Measurements from ENCODE around the gene SRRM3. TPM values are rescaled to one million over a fixed set of nuclear protein-coding genes. Genes with fewer than 3 reads are reported as not detected.
"Not testable (repeated sequence)": the region's sequence is repeated elsewhere in the genome, so short reads cannot be mapped to it uniquely, and the experiment has no call there.

Gene SRRM3
- polyA plus RNA-seq, 1 donor from 2014 or later = 34.9 TPM

DNA sequence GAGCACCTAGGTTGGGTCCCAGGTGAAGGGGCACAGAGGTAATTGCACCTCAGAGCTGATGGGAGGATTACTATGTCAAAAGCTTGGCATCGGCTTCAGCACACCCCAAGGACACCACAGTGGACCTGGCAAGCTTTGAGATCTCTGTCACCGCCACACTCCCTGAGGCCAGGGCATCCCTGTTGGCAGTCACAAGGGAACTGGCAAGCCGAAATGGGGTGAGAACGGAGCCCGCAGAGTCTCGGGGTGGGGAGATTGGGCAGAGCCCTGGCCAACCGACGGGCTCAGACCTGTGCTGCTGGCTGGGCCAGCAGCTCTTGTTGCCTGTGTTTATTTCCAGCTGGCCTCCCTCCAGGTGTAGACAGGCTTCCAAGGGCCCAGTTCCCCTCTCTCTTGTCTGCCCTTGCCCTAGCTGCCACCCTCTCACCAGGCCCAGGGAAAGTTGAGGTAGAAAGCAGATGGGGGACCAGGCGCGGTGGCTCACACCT, 103.2 kb downstream of the SRRM3 start:
- no peaks in the 10 kb centered on the region for H4K20me1 ChIP-seq (ENCODE audit: insufficient read depth)
- no peak overlapping the region for H3K9ac ChIP-seq (ENCODE audit: low read length)
- no peak overlapping the region for H3K27ac ChIP-seq (ENCODE audit: low read length)

DNA sequence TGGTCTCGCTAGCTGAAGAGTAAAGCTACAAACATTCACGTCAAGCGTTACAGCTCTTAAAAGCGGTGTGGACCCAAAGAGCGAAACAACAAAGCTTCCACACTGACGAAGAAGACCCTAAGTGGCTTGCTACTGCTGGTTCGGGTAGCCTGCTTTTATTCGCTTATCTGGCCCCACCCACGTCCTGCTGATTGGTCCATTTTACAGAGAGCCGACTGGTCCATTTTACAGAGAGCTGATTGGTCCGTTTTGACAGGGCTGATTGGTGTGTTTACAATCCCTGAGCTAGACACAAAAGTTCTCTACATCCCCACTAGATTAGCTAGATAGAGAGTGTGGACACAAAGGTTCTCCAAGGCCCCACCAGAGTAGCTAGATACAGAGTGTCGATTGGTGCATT, 107.2 kb downstream of the SRRM3 start:
- H3K9me2 ChIP-seq (ENCODE audit: insufficient read depth, low read length); H4K20me1 ChIP-seq (ENCODE audit: insufficient read depth); H3K27ac ChIP-seq (ENCODE audit: low read length); H2AFZ ChIP-seq (ENCODE audit: low read depth, low read length); H3K4me3 ChIP-seq (ENCODE audit: low read length); H3K79me2 ChIP-seq (replicated peaks; ENCODE audit: insufficient read depth, low read length); H3F3A ChIP-seq (ENCODE audit: insufficient read depth, low read length, poor library complexity, severe bottlenecking); H3K27me3 ChIP-seq (ENCODE audit: insufficient read depth, low read depth, low read length); H3K4me2 ChIP-seq (ENCODE audit: low read length); H3K36me3 ChIP-seq (ENCODE audit: insufficient read depth, low read length); H3K9ac ChIP-seq (ENCODE audit: low read length); H3K9me3 ChIP-seq (ENCODE audit: low read length): not testable (repeated sequence)

More for the DNA sequence above, 103.2 kb downstream of the SRRM3 start:
- H3K9me2 ChIP-seq (ENCODE audit: insufficient read depth, low read length) = no peaks in the 10 kb centered on the region
- TF ChIP-seq SMC3 (conservative IDR thresholded peaks at IDR 0.05; ENCODE audit: poor library complexity) = no peak
- TF ChIP-seq, protein P1, sequence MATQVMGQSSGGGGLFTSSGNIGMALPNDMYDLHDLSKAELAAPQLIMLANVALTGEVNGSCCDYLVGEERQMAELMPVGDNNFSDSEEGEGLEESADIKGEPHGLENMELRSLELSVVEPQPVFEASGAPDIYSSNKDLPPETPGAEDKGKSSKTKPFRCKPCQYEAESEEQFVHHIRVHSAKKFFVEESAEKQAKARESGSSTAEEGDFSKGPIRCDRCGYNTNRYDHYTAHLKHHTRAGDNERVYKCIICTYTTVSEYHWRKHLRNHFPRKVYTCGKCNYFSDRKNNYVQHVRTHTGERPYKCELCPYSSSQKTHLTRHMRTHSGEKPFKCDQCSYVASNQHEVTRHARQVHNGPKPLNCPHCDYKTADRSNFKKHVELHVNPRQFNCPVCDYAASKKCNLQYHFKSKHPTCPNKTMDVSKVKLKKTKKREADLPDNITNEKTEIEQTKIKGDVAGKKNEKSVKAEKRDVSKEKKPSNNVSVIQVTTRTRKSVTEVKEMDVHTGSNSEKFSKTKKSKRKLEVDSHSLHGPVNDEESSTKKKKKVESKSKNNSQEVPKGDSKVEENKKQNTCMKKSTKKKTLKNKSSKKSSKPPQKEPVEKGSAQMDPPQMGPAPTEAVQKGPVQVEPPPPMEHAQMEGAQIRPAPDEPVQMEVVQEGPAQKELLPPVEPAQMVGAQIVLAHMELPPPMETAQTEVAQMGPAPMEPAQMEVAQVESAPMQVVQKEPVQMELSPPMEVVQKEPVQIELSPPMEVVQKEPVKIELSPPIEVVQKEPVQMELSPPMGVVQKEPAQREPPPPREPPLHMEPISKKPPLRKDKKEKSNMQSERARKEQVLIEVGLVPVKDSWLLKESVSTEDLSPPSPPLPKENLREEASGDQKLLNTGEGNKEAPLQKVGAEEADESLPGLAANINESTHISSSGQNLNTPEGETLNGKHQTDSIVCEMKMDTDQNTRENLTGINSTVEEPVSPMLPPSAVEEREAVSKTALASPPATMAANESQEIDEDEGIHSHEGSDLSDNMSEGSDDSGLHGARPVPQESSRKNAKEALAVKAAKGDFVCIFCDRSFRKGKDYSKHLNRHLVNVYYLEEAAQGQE (IDR thresholded peaks at IDR 0.05; ENCODE audit: borderline replicate concordance) = no peak
- TF ChIP-seq, protein P2, sequence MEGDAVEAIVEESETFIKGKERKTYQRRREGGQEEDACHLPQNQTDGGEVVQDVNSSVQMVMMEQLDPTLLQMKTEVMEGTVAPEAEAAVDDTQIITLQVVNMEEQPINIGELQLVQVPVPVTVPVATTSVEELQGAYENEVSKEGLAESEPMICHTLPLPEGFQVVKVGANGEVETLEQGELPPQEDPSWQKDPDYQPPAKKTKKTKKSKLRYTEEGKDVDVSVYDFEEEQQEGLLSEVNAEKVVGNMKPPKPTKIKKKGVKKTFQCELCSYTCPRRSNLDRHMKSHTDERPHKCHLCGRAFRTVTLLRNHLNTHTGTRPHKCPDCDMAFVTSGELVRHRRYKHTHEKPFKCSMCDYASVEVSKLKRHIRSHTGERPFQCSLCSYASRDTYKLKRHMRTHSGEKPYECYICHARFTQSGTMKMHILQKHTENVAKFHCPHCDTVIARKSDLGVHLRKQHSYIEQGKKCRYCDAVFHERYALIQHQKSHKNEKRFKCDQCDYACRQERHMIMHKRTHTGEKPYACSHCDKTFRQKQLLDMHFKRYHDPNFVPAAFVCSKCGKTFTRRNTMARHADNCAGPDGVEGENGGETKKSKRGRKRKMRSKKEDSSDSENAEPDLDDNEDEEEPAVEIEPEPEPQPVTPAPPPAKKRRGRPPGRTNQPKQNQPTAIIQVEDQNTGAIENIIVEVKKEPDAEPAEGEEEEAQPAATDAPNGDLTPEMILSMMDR (IDR thresholded peaks at IDR 0.05; ENCODE audit: poor library complexity, severe bottlenecking) = no peak
- TF ChIP-seq RAD21 (conservative IDR thresholded peaks at IDR 0.05) = no peak
- no peak for TF ChIP-seq EP300 (conservative IDR thresholded peaks at IDR 0.05; ENCODE audit: poor library complexity, severe bottlenecking)
- TF ChIP-seq MXI1 (conservative IDR thresholded peaks at IDR 0.05; ENCODE audit: poor library complexity, severe bottlenecking) = no peak
- no peak for TF ChIP-seq EZH2 (IDR thresholded peaks at IDR 0.05; ENCODE audit: borderline replicate concordance, insufficient read depth, low read length, poor library complexity, severe bottlenecking)
- no peak for TF ChIP-seq TAF1 (IDR thresholded peaks at IDR 0.05; ENCODE audit: low read depth)
- no peak for TF ChIP-seq POLR2AphosphoS5 (IDR thresholded peaks at IDR 0.05)
- no peaks in the 10 kb centered on the region for H3K79me2 ChIP-seq (replicated peaks; ENCODE audit: insufficient read depth, low read length)
- H3K9me3 ChIP-seq (ENCODE audit: low read length) = no peaks in the 10 kb centered on the region
- no peak overlapping the region for H3K4me2 ChIP-seq (ENCODE audit: low read length)
- no peaks in the 10 kb centered on the region for H3K36me3 ChIP-seq (ENCODE audit: insufficient read depth, low read length)
- H3K4me3 ChIP-seq (ENCODE audit: low read length) = no peak overlapping the region
- peaks cover 18% of the 10 kb centered on the region for H3K27me3 ChIP-seq (ENCODE audit: insufficient read depth, low read depth, low read length)
- H2AFZ ChIP-seq (ENCODE audit: low read depth, low read length) = no peak overlapping the region
- H3F3A ChIP-seq (ENCODE audit: insufficient read depth, low read length, poor library complexity, severe bottlenecking) = no peaks in the 10 kb centered on the region

DNA sequence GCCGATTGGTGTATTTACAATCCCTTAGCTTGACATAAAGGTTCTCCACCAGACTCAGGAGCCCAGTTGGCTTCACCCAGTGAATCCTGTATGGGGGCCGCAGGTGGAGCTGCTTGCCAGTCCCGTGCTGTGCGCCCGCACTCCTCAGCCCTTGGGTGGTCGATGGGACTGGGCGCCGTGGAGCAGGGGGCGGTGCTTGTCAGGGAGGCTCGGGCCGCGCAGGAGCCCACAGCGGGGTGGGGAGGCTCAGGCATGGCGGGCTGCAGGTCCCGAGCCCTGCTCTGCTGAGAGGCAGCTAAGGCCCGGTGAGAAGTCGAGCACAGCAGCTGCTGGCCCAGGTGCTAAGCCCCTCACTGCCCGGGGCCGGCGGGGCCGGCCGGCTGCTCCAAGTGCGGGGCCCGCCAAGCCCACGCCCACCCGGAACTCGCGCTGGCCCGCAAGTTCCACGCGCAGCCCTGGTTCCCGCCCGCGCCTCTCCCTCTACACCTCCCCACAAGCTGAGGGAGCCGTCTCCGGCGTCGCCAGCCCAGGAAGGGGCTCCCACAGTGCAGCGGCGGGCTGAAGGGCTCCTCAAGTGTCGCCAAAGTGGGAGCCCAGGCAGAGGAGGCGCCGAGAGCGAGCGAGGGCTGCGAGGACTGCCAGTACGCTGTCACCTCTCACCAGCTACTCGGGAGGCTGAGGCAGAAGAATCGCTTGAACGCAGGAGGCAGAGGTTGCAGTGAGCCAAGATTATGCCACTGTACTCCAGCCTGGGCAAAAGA, 107.8 kb downstream of the SRRM3 start:
- not testable (repeated sequence) for H3K9me2 ChIP-seq (ENCODE audit: insufficient read depth, low read length); H4K20me1 ChIP-seq (ENCODE audit: insufficient read depth); H2AFZ ChIP-seq (ENCODE audit: low read depth, low read length); H3F3A ChIP-seq (ENCODE audit: insufficient read depth, low read length, poor library complexity, severe bottlenecking); H3K27ac ChIP-seq (ENCODE audit: low read length); H3K27me3 ChIP-seq (ENCODE audit: insufficient read depth, low read depth, low read length); H3K4me2 ChIP-seq (ENCODE audit: low read length); H3K4me3 ChIP-seq (ENCODE audit: low read length); H3K79me2 ChIP-seq (replicated peaks; ENCODE audit: insufficient read depth, low read length); H3K9me3 ChIP-seq (ENCODE audit: low read length); H3K9ac ChIP-seq (ENCODE audit: low read length); H3K36me3 ChIP-seq (ENCODE audit: insufficient read depth, low read length)

All from neural cell (in vitro differentiated cells).